ENCODE measurements around the gene PSMB10.
"Not testable (repeated sequence)": the region's sequence is repeated elsewhere in the genome, so short reads cannot be mapped to it uniquely, and the experiment has no call there.

PSMB10 gene

GRCh38 chr16:67917852-67918236 lies 18.8 kb downstream of the PSMB10 start:
- Histone ChIP-seq H3K36me3 (ENCODE audit: control insufficient read depth in 1 of 2, insufficient read depth in 2 of 2, low read length in 2 of 2) (peaks cover 5 to 8% of the 10 kb centered on the region in 2 donors), H3K9me3 (ENCODE audit: control insufficient read depth in 1 of 2, low read length in 2 of 2) (no peaks in the 10 kb centered on the region), H3K27me3 (ENCODE audit: low read depth, low read length) (no peaks in the 10 kb centered on the region), H3K27ac (ENCODE audit: low read length) (peak overlapping the region; percentile 25), H3K4me3 (ENCODE audit: low read depth in 1 of 2, low read length in 2 of 2) (no peak overlapping the region), H3K4me1 (ENCODE audit: control insufficient read depth in 1 of 2, insufficient read depth in 2 of 2, low read length in 2 of 2) (peaks cover 0 to 25% of the 10 kb centered on the region in 2 donors)

- H3K4me1 ChIP-seq (ENCODE audit: control insufficient read depth in 1 of 2, insufficient read depth in 2 of 2, low read length in 2 of 2): peaks cover 0 to 25% of the 10 kb centered on the region in 2 donors
- peaks cover 5 to 8% of the 10 kb centered on the region in 2 donors for H3K36me3 ChIP-seq (ENCODE audit: control insufficient read depth in 1 of 2, insufficient read depth in 2 of 2, low read length in 2 of 2)
- peak overlapping the region; percentile 25 for H3K27ac ChIP-seq (ENCODE audit: low read length)
- H3K4me3 ChIP-seq (ENCODE audit: low read depth in 1 of 2, low read length in 2 of 2): no peak overlapping the region
- no peaks in the 10 kb centered on the region for H3K27me3 ChIP-seq (ENCODE audit: low read depth, low read length)
- H3K9me3 ChIP-seq (ENCODE audit: control insufficient read depth in 1 of 2, low read length in 2 of 2): no peaks in the 10 kb centered on the region
Measured at GRCh38 chr16:67917140-67917851, 19.4 kb downstream of the PSMB10 start.

GRCh38 chr16:67915831-67916723 lies 20.6 kb downstream of the PSMB10 start:
- H3K9me3 ChIP-seq (ENCODE audit: control insufficient read depth in 1 of 2, low read length in 2 of 2): no peaks in the 10 kb centered on the region
- no peaks in the 10 kb centered on the region for H3K27me3 ChIP-seq (ENCODE audit: low read depth, low read length)
- no peak overlapping the region for H3K4me3 ChIP-seq (ENCODE audit: low read depth in 1 of 2, low read length in 2 of 2)
- peaks cover 0 to 25% of the 10 kb centered on the region in 2 donors for H3K4me1 ChIP-seq (ENCODE audit: control insufficient read depth in 1 of 2, insufficient read depth in 2 of 2, low read length in 2 of 2)
- peaks cover 5 to 13% of the 10 kb centered on the region in 2 donors for H3K36me3 ChIP-seq (ENCODE audit: control insufficient read depth in 1 of 2, insufficient read depth in 2 of 2, low read length in 2 of 2)
- H3K27ac ChIP-seq (ENCODE audit: low read length): no peak overlapping the region

GRCh38 chr16:67915496-67915769 lies 21.2 kb downstream of the PSMB10 start:
- H3K9me3 ChIP-seq (ENCODE audit: control insufficient read depth in 1 of 2, low read length in 2 of 2); H3K4me3 ChIP-seq (ENCODE audit: low read depth in 1 of 2, low read length in 2 of 2); H3K27me3 ChIP-seq (ENCODE audit: low read depth, low read length); H3K27ac ChIP-seq (ENCODE audit: low read length): not testable (repeated sequence)
- peaks cover 5 to 19% of the 10 kb centered on the region in 2 donors for H3K36me3 ChIP-seq (ENCODE audit: control insufficient read depth in 1 of 2, insufficient read depth in 2 of 2, low read length in 2 of 2)
- H3K4me1 ChIP-seq (ENCODE audit: control insufficient read depth in 1 of 2, insufficient read depth in 2 of 2, low read length in 2 of 2): peaks cover 0 to 25% of the 10 kb centered on the region in 2 donors

- Histone ChIP-seq H3K27ac (ENCODE audit: low read length) (no peak overlapping the region), H3K4me1 (ENCODE audit: control insufficient read depth in 1 of 2, insufficient read depth in 2 of 2, low read length in 2 of 2) (peaks cover 0 to 25% of the 10 kb centered on the region in 2 donors), H3K4me3 (ENCODE audit: low read depth in 1 of 2, low read length in 2 of 2) (no peak overlapping the region), H3K27me3 (ENCODE audit: low read depth, low read length) (no peaks in the 10 kb centered on the region), H3K36me3 (ENCODE audit: control insufficient read depth in 1 of 2, insufficient read depth in 2 of 2, low read length in 2 of 2) (peaks cover 7 to 24% of the 10 kb centered on the region in 2 donors), H3K9me3 (ENCODE audit: control insufficient read depth in 1 of 2, low read length in 2 of 2) (no peaks in the 10 kb centered on the region)
Measured at GRCh38 chr16:67914758-67915495, 21.7 kb downstream of the PSMB10 start.

- Histone ChIP-seq H3K4me3 (ENCODE audit: low read depth in 1 of 2, low read length in 2 of 2) (no peak overlapping the region), H3K27ac (ENCODE audit: low read length) (no peak overlapping the region), H3K27me3 (ENCODE audit: low read depth, low read length) (no peaks in the 10 kb centered on the region), H3K4me1 (ENCODE audit: control insufficient read depth in 1 of 2, insufficient read depth in 2 of 2, low read length in 2 of 2) (no peaks in the 10 kb centered on the region), H3K36me3 (ENCODE audit: control insufficient read depth in 1 of 2, insufficient read depth in 2 of 2, low read length in 2 of 2) (peaks cover 19 to 34% of the 10 kb centered on the region in 2 donors), H3K9me3 (ENCODE audit: control insufficient read depth in 1 of 2, low read length in 2 of 2) (no peaks in the 10 kb centered on the region)
Measured at GRCh38 chr16:67910158-67910557, 26.5 kb downstream of the PSMB10 start.

- Histone ChIP-seq H3K27me3 (ENCODE audit: low read depth, low read length) (no peaks in the 10 kb centered on the region), H3K4me1 (ENCODE audit: control insufficient read depth in 1 of 2, insufficient read depth in 2 of 2, low read length in 2 of 2) (no peaks in the 10 kb centered on the region), H3K27ac (ENCODE audit: low read length) (no peak overlapping the region), H3K9me3 (ENCODE audit: control insufficient read depth in 1 of 2, low read length in 2 of 2) (no peaks in the 10 kb centered on the region), H3K4me3 (ENCODE audit: low read depth in 1 of 2, low read length in 2 of 2) (no peak overlapping the region), H3K36me3 (ENCODE audit: control insufficient read depth in 1 of 2, insufficient read depth in 2 of 2, low read length in 2 of 2) (peaks cover 19 to 34% of the 10 kb centered on the region in 2 donors)
Measured at GRCh38 chr16:67909056-67909742, 27.5 kb downstream of the PSMB10 start.

- H3K36me3 ChIP-seq (ENCODE audit: control insufficient read depth in 1 of 2, insufficient read depth in 2 of 2, low read length in 2 of 2): peaks cover 14 to 34% of the 10 kb centered on the region in 2 donors
- H3K4me1 ChIP-seq (ENCODE audit: control insufficient read depth in 1 of 2, insufficient read depth in 2 of 2, low read length in 2 of 2): peaks cover 0 to 2% of the 10 kb centered on the region in 2 donors
- no peak overlapping the region for H3K27ac ChIP-seq (ENCODE audit: low read length)
- no peaks in the 10 kb centered on the region for H3K27me3 ChIP-seq (ENCODE audit: low read depth, low read length)
- no peak overlapping the region for H3K4me3 ChIP-seq (ENCODE audit: low read depth in 1 of 2, low read length in 2 of 2)
- no peaks in the 10 kb centered on the region for H3K9me3 ChIP-seq (ENCODE audit: control insufficient read depth in 1 of 2, low read length in 2 of 2)
Measured at GRCh38 chr16:67907397-67908180, 29.1 kb downstream of the PSMB10 start.

- Histone ChIP-seq H3K4me1 (ENCODE audit: control insufficient read depth in 1 of 2, insufficient read depth in 2 of 2, low read length in 2 of 2) (peaks cover 0 to 3% of the 10 kb centered on the region in 2 donors), H3K9me3 (ENCODE audit: control insufficient read depth in 1 of 2, low read length in 2 of 2) (no peaks in the 10 kb centered on the region), H3K27ac (ENCODE audit: low read length) (no peak overlapping the region), H3K27me3 (ENCODE audit: low read depth, low read length) (no peaks in the 10 kb centered on the region), H3K36me3 (ENCODE audit: control insufficient read depth in 1 of 2, insufficient read depth in 2 of 2, low read length in 2 of 2) (peaks cover 0 to 5% of the 10 kb centered on the region in 2 donors), H3K4me3 (ENCODE audit: low read depth in 1 of 2, low read length in 2 of 2) (no peak overlapping the region)
Measured at GRCh38 chr16:67902831-67903230, 33.8 kb downstream of the PSMB10 start.

GRCh38 chr16:67901734-67902133 lies 34.9 kb downstream of the PSMB10 start:
- peaks cover 0 to 5% of the 10 kb centered on the region in 2 donors for H3K36me3 ChIP-seq (ENCODE audit: control insufficient read depth in 1 of 2, insufficient read depth in 2 of 2, low read length in 2 of 2)
- no peaks in the 10 kb centered on the region for H3K27me3 ChIP-seq (ENCODE audit: low read depth, low read length)
- H3K27ac ChIP-seq (ENCODE audit: low read length): no peak overlapping the region
- no peak overlapping the region for H3K4me3 ChIP-seq (ENCODE audit: low read depth in 1 of 2, low read length in 2 of 2)
- H3K4me1 ChIP-seq (ENCODE audit: control insufficient read depth in 1 of 2, insufficient read depth in 2 of 2, low read length in 2 of 2): peaks cover 2 to 10% of the 10 kb centered on the region in 2 donors
- no peaks in the 10 kb centered on the region for H3K9me3 ChIP-seq (ENCODE audit: control insufficient read depth in 1 of 2, low read length in 2 of 2)
